ENCODE measurements around the gene TTC39C. TPM values are rescaled to one million over a fixed set of nuclear protein-coding genes. Genes with fewer than 3 reads are reported as not detected.
A peak's percentile ranks its signal among the peaks of the same experiment; 100 is the strongest.

TTC39C gene
- total RNA-seq, 2 experiments from 2014 or later = 84.0 to 95.1 TPM

- Mint-ChIP-seq H3K9me3 (no peaks in the 10 kb centered on the region), H3K36me3 (peaks cover 20% of the 10 kb centered on the region), H3K27me3 (no peaks in the 10 kb centered on the region), H3K4me1 (peaks cover 4% of the 10 kb centered on the region), H3K27ac (no peak overlapping the region), H3K4me3 (no peak overlapping the region)
- ATAC-seq (ENCODE audit: low read depth) = no peak
- no peak for DNase-seq
- POLR2A ChIA-PET = no interaction called here
Observed at GRCh38 chr18:24103320-24104021, 88.9 kb downstream of the TTC39C start.

- H3K27ac Mint-ChIP-seq = no peak overlapping the region
- H3K36me3 Mint-ChIP-seq = peaks cover 17% of the 10 kb centered on the region
- no peaks in the 10 kb centered on the region for H3K27me3 Mint-ChIP-seq
Observed at GRCh38 chr18:24104486-24104885, 89.9 kb downstream of the TTC39C start.

GRCh38 chr18:24108641-24109040, 94.1 kb downstream of the TTC39C start:
- H3K4me1 Mint-ChIP-seq = peaks cover 10% of the 10 kb centered on the region
- H3K36me3 Mint-ChIP-seq = peaks cover 4% of the 10 kb centered on the region

More at GRCh38 chr18:24104486-24104885, 89.9 kb downstream of the TTC39C start:
- POLR2A ChIA-PET = no interaction called here
- no peaks in the 10 kb centered on the region for H3K9me3 Mint-ChIP-seq
- ATAC-seq (ENCODE audit: low read depth) = no peak
- DNase-seq = no peak
- H3K4me3 Mint-ChIP-seq = no peak overlapping the region
- H3K4me1 Mint-ChIP-seq = peaks cover 4% of the 10 kb centered on the region

GRCh38 chr18:24111936-24112335, 97.4 kb downstream of the TTC39C start:
- H3K4me3 Mint-ChIP-seq = no peak overlapping the region
- H3K27ac Mint-ChIP-seq = no peak overlapping the region
- peaks cover 12% of the 10 kb centered on the region for H3K36me3 Mint-ChIP-seq
- no peaks in the 10 kb centered on the region for H3K27me3 Mint-ChIP-seq
- H3K4me1 Mint-ChIP-seq = peaks cover 22% of the 10 kb centered on the region
- DNase-seq = no peak
- POLR2A ChIA-PET = no interaction called here
- ATAC-seq (ENCODE audit: low read depth) = no peak
- no peaks in the 10 kb centered on the region for H3K9me3 Mint-ChIP-seq

More at GRCh38 chr18:24108641-24109040, 94.1 kb downstream of the TTC39C start:
- no peak overlapping the region for H3K27ac Mint-ChIP-seq
- no peak for ATAC-seq (ENCODE audit: low read depth)
- H3K27me3 Mint-ChIP-seq = no peaks in the 10 kb centered on the region
- POLR2A ChIA-PET = no interaction called here
- H3K9me3 Mint-ChIP-seq = no peaks in the 10 kb centered on the region
- DNase-seq = no peak
- no peak overlapping the region for H3K4me3 Mint-ChIP-seq

GRCh38 chr18:24112464-24112863, 97.9 kb downstream of the TTC39C start:
- Mint-ChIP-seq H3K9me3 (no peaks in the 10 kb centered on the region), H3K27ac (no peak overlapping the region), H3K4me3 (no peak overlapping the region), H3K36me3 (peaks cover 11% of the 10 kb centered on the region), H3K27me3 (no peaks in the 10 kb centered on the region), H3K4me1 (peaks cover 21% of the 10 kb centered on the region)
- ATAC-seq (ENCODE audit: low read depth) (no peak), DNase-seq (no peak)
- POLR2A ChIA-PET = no interaction called here

GRCh38 chr18:24112874-24113615, 98.5 kb downstream of the TTC39C start:
- DNase-seq (no peak), ATAC-seq (ENCODE audit: low read depth) (no peak)
- Mint-ChIP-seq H3K27ac (no peak overlapping the region), H3K4me1 (peaks cover 21% of the 10 kb centered on the region), H3K36me3 (peaks cover 12% of the 10 kb centered on the region), H3K4me3 (no peak overlapping the region), H3K9me3 (no peaks in the 10 kb centered on the region), H3K27me3 (no peaks in the 10 kb centered on the region)
- POLR2A ChIA-PET = no interaction called here

- POLR2A ChIA-PET = interaction anchor here (1.2 kb wide), 1 partner anchor 136 kb away, joined by 4 read pairs; no protein-coding TSS in a partner anchor
- no peaks in the 10 kb centered on the region for H3K27me3 Mint-ChIP-seq
- H3K9me3 Mint-ChIP-seq = no peaks in the 10 kb centered on the region
- peaks cover 19% of the 10 kb centered on the region for H3K36me3 Mint-ChIP-seq
- peaks cover 24% of the 10 kb centered on the region for H3K4me1 Mint-ChIP-seq
- peak overlapping the region; percentile 3 for H3K4me3 Mint-ChIP-seq
- ATAC-seq (ENCODE audit: low read depth) = peak; percentile 46
- H3K27ac Mint-ChIP-seq = peak overlapping the region; percentile 37
- no peak for DNase-seq
Observed at GRCh38 chr18:24114924-24115549, 100.5 kb downstream of the TTC39C start.

GRCh38 chr18:24115628-24116027, 101.1 kb downstream of the TTC39C start:
- POLR2A ChIA-PET = no interaction called here
- Mint-ChIP-seq H3K9me3 (no peaks in the 10 kb centered on the region), H3K27me3 (no peaks in the 10 kb centered on the region), H3K4me3 (peak overlapping the region; percentile 3), H3K27ac (peak overlapping the region; percentile 37), H3K4me1 (peaks cover 24% of the 10 kb centered on the region), H3K36me3 (peaks cover 22% of the 10 kb centered on the region)
- peak; percentile 41 for ATAC-seq (ENCODE audit: low read depth)
- DNase-seq = no peak

GRCh38 chr18:24118750-24119577, 104.4 kb downstream of the TTC39C start:
- Mint-ChIP-seq H3K9me3 (no peaks in the 10 kb centered on the region), H3K36me3 (peaks cover 30% of the 10 kb centered on the region), H3K4me1 (peaks cover 17% of the 10 kb centered on the region), H3K27ac (no peak overlapping the region), H3K4me3 (no peak overlapping the region), H3K27me3 (no peaks in the 10 kb centered on the region)
- POLR2A ChIA-PET = interaction anchor here (1.0 kb wide), 1 partner anchor 104 kb away, joined by 3 read pairs; no protein-coding TSS in a partner anchor
- ATAC-seq (ENCODE audit: low read depth) = peak; percentile 56
- DNase-seq = peak; percentile 65

- ATAC-seq (ENCODE audit: low read depth) = no peak
- peak overlapping the region; percentile 38 for H3K27ac Mint-ChIP-seq
- H3K27me3 Mint-ChIP-seq = no peaks in the 10 kb centered on the region
- peaks cover 6% of the 10 kb centered on the region for H3K4me1 Mint-ChIP-seq
- H3K4me3 Mint-ChIP-seq = no peak overlapping the region
- DNase-seq = no peak
- peaks cover 32% of the 10 kb centered on the region for H3K36me3 Mint-ChIP-seq
- no peaks in the 10 kb centered on the region for H3K9me3 Mint-ChIP-seq
- POLR2A ChIA-PET = no interaction called here
Observed at GRCh38 chr18:24120676-24121075, 106.1 kb downstream of the TTC39C start.

GRCh38 chr18:24121625-24122024, 107.1 kb downstream of the TTC39C start:
- ATAC-seq (ENCODE audit: low read depth) = no peak
- Mint-ChIP-seq H3K36me3 (peaks cover 30% of the 10 kb centered on the region), H3K4me1 (peaks cover 2% of the 10 kb centered on the region), H3K9me3 (no peaks in the 10 kb centered on the region), H3K4me3 (no peak overlapping the region), H3K27me3 (no peaks in the 10 kb centered on the region), H3K27ac (no peak overlapping the region)
- no peak for DNase-seq
- POLR2A ChIA-PET = no interaction called here

- peaks cover 29% of the 10 kb centered on the region for H3K36me3 Mint-ChIP-seq
- H3K9me3 Mint-ChIP-seq = no peaks in the 10 kb centered on the region
- DNase-seq (no peak), ATAC-seq (ENCODE audit: low read depth) (no peak)
- no peak overlapping the region for H3K4me3 Mint-ChIP-seq
- H3K27ac Mint-ChIP-seq = no peak overlapping the region
- POLR2A ChIA-PET = no interaction called here
- no peaks in the 10 kb centered on the region for H3K27me3 Mint-ChIP-seq
- H3K4me1 Mint-ChIP-seq = no peaks in the 10 kb centered on the region
Observed at GRCh38 chr18:24126155-24126961, 111.8 kb downstream of the TTC39C start.
